Measurements from ENCODE around the gene NDUFA5. TPM values are rescaled to one million over a fixed set of nuclear protein-coding genes. Genes with fewer than 3 reads are reported as not detected.
"Not testable (repeated sequence)": the region's sequence is repeated elsewhere in the genome, so short reads cannot be mapped to it uniquely, and the experiment has no call there.

Gene NDUFA5
- total RNA-seq, 2 donors from 2014 or later = 53.3 to 55.4 TPM

- H3K36me3 Mint-ChIP-seq = no peaks in the 10 kb centered on the region
- H3K27ac Mint-ChIP-seq = peak overlapping the region in 1 of 2 donors; percentile 89
- peak; percentile 1 to 6 for ATAC-seq
- no peak for DNase-seq (ENCODE audit: low spot score in 2 of 2)
- no peaks in the 10 kb centered on the region for H3K9me3 Mint-ChIP-seq
Measured at GRCh38 chr7:123533929-123534382, 23.7 kb downstream of the NDUFA5 start.

- DNase-seq (ENCODE audit: low spot score in 2 of 2) (no peak), ATAC-seq (no peak)
- peak overlapping the region in 1 of 2 donors; percentile 89 for H3K27ac Mint-ChIP-seq
- H3K36me3 Mint-ChIP-seq = no peaks in the 10 kb centered on the region
- H3K9me3 Mint-ChIP-seq = no peaks in the 10 kb centered on the region
Measured at GRCh38 chr7:123533553-123533917, 24.1 kb downstream of the NDUFA5 start.

GRCh38 chr7:123532788-123533552 lies 24.6 kb downstream of the NDUFA5 start:
- H3K9me3 Mint-ChIP-seq, H3K27ac Mint-ChIP-seq, H3K36me3 Mint-ChIP-seq: not testable (repeated sequence)
- DNase-seq (ENCODE audit: low spot score in 2 of 2) (peak in 1 of 2 donors; percentile 12), ATAC-seq (peak; percentile 13 to 15)

GRCh38 chr7:123532343-123532742 lies 25.3 kb downstream of the NDUFA5 start:
- H3K9me3 Mint-ChIP-seq; ATAC-seq; DNase-seq (ENCODE audit: low spot score in 2 of 2); H3K27ac Mint-ChIP-seq; H3K36me3 Mint-ChIP-seq: not testable (repeated sequence)

GRCh38 chr7:123530035-123530591 lies 27.5 kb downstream of the NDUFA5 start:
- not testable (repeated sequence) for ATAC-seq, H3K27ac Mint-ChIP-seq, H3K9me3 Mint-ChIP-seq

GRCh38 chr7:123528265-123528664 lies 29.4 kb downstream of the NDUFA5 start:
- no peaks in the 10 kb centered on the region for H3K9me3 Mint-ChIP-seq
- no peak for ATAC-seq
- DNase-seq (ENCODE audit: low spot score in 2 of 2) = no peak
- H3K27ac Mint-ChIP-seq = no peak overlapping the region
- H3K36me3 Mint-ChIP-seq = no peaks in the 10 kb centered on the region

More at GRCh38 chr7:123530035-123530591, 27.5 kb downstream of the NDUFA5 start:
- H3K36me3 Mint-ChIP-seq; DNase-seq (ENCODE audit: low spot score in 2 of 2): not testable (repeated sequence)

GRCh38 chr7:123527712-123528225 lies 29.8 kb downstream of the NDUFA5 start:
- not testable (repeated sequence) for H3K9me3 Mint-ChIP-seq; DNase-seq (ENCODE audit: low spot score in 2 of 2); H3K27ac Mint-ChIP-seq; H3K36me3 Mint-ChIP-seq; ATAC-seq

- ATAC-seq; H3K36me3 Mint-ChIP-seq; H3K27ac Mint-ChIP-seq; H3K9me3 Mint-ChIP-seq; DNase-seq (ENCODE audit: low spot score in 2 of 2): not testable (repeated sequence)
Measured at GRCh38 chr7:123526533-123526932, 31.1 kb downstream of the NDUFA5 start.

GRCh38 chr7:123522066-123522465 lies 35.6 kb downstream of the NDUFA5 start:
- no peaks in the 10 kb centered on the region for H3K36me3 Mint-ChIP-seq
- ATAC-seq (no peak), DNase-seq (ENCODE audit: low spot score in 2 of 2) (no peak)
- no peak overlapping the region for H3K27ac Mint-ChIP-seq
- H3K9me3 Mint-ChIP-seq = no peaks in the 10 kb centered on the region

GRCh38 chr7:123505221-123505620 lies 52.4 kb downstream of the NDUFA5 start:
- Mint-ChIP-seq H3K36me3 (peaks cover 5 to 7% of the 10 kb centered on the region in 2 donors), H3K9me3 (peaks cover 4 to 7% of the 10 kb centered on the region in 2 donors), H3K27ac (no peak overlapping the region)
- DNase-seq (ENCODE audit: low spot score in 2 of 2) = no peak
- no peak for ATAC-seq

GRCh38 chr7:123502201-123502600 lies 55.4 kb downstream of the NDUFA5 start:
- ATAC-seq (no peak), DNase-seq (ENCODE audit: low spot score in 2 of 2) (no peak)
- Mint-ChIP-seq H3K27ac (no peak overlapping the region), H3K36me3 (peaks cover 5 to 7% of the 10 kb centered on the region in 2 donors), H3K9me3 (peaks cover 4 to 7% of the 10 kb centered on the region in 2 donors)

- H3K36me3 Mint-ChIP-seq = peaks cover 3% of the 10 kb centered on the region in 2 donors
- DNase-seq (ENCODE audit: low spot score in 2 of 2) = no peak
- no peak overlapping the region for H3K27ac Mint-ChIP-seq
- peaks cover 3 to 4% of the 10 kb centered on the region in 2 donors for H3K9me3 Mint-ChIP-seq
- ATAC-seq = no peak
Measured at GRCh38 chr7:123500878-123501489, 56.6 kb downstream of the NDUFA5 start.

GRCh38 chr7:123499211-123499970 lies 58.2 kb downstream of the NDUFA5 start:
- no peaks in the 10 kb centered on the region for H3K36me3 Mint-ChIP-seq
- DNase-seq (ENCODE audit: low spot score in 2 of 2) (no peak), ATAC-seq (no peak)
- no peaks in the 10 kb centered on the region for H3K9me3 Mint-ChIP-seq
- no peak overlapping the region for H3K27ac Mint-ChIP-seq

GRCh38 chr7:123498601-123499000 lies 59.0 kb downstream of the NDUFA5 start:
- Mint-ChIP-seq H3K27ac (no peak overlapping the region), H3K36me3 (no peaks in the 10 kb centered on the region), H3K9me3 (no peaks in the 10 kb centered on the region)
- DNase-seq (ENCODE audit: low spot score in 2 of 2) (no peak), ATAC-seq (no peak)

GRCh38 chr7:123498031-123498430 lies 59.6 kb downstream of the NDUFA5 start:
- Mint-ChIP-seq H3K27ac (no peak overlapping the region), H3K36me3 (no peaks in the 10 kb centered on the region), H3K9me3 (no peaks in the 10 kb centered on the region)
- ATAC-seq (no peak), DNase-seq (ENCODE audit: low spot score in 2 of 2) (no peak)

GRCh38 chr7:123494193-123494796 lies 63.3 kb downstream of the NDUFA5 start:
- DNase-seq (ENCODE audit: low spot score in 2 of 2) (peak in 1 of 2 donors; percentile 20), ATAC-seq (no peak)
- no peaks in the 10 kb centered on the region for H3K36me3 Mint-ChIP-seq
- H3K9me3 Mint-ChIP-seq = no peaks in the 10 kb centered on the region
- no peak overlapping the region for H3K27ac Mint-ChIP-seq

Data from activated naive CD4-positive, alpha-beta T cell treated with anti-CD3 and anti-CD28 coated beads, Interleukin-2, amount 50 U/mL, for 72 hours (primary cell).